ENCODE results near the gene NPTN.

NPTN gene

DNA sequence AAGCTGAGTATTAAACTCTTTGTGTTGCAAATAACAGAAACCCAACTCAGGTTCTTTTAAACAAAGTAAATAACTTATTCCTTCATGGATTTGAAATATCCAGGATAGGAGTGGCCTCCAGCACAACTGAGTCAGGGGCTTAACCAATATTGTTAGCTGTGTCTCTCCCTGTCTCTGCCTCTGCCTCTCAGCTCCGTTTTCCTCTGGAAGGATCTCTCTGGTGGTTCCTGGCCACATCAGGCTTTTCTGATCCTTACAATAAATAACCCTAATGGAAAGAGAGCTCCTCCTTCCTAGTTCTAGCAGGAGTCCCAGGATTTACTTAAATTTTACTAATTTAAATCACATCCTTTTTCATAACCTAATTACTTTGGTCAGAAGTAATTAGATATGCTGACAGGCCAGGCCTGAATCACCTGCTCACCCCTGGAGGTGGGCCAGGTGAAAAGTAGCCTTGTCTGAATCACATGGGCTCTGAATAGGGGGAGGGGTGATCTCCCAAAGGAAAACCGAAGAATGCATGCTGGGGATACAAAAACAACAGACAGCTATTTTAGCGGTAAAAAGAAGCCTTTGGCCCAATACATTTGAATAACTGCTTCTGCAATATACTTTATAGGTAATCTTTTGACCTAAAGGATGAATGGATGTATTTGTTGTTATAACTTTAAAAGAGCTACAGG, 114.9 kb downstream of the NPTN start:
- no peak for DNase-seq (ENCODE audit: low read depth in 2 of 2)

DNA sequence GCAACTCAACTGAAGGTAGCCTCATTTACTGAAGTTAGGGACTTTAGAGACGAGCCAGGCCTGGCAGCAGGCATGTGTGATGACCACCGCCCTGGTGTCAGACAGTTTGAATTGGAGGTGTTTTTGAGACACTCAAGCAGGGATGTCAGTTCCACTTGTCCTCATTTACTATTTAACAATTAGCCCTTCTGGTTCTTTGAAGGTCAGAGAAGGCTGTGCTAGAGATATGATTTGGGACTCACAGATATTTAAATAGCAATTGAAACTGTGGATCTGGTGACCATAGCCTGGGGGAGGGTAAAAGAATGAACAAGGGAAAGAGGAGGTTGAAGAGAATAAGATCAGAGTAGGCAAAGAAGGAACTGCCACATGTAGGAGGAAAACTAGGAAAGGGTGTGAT, 115.6 kb downstream of the NPTN start:
- DNase-seq (ENCODE audit: low read depth in 2 of 2), result no peak

DNA sequence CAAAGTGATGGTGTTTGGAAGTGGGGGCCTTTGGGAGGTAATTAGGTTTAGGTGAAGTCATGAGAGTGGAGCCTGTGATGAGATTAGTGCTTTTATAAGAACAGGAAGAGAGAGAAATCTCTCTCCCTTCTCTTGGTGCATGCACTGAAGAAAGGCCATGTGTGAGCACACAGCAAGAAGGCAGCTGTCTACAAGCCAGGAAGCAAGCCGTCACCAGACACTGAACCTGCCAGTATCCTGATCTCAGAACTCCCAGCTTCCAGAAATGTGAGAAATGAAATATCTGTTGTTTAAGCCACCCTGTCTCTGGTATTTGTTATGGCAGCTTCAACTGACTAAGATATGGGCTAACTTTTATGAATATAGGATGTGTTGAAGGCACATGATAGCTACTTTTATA, 117.7 kb downstream of the NPTN start:
- no peak for DNase-seq (ENCODE audit: low read depth in 2 of 2)

All from fibroblast of skin of left quadriceps (primary cell).